Measurements from ENCODE around the gene PADI4.

DNA sequence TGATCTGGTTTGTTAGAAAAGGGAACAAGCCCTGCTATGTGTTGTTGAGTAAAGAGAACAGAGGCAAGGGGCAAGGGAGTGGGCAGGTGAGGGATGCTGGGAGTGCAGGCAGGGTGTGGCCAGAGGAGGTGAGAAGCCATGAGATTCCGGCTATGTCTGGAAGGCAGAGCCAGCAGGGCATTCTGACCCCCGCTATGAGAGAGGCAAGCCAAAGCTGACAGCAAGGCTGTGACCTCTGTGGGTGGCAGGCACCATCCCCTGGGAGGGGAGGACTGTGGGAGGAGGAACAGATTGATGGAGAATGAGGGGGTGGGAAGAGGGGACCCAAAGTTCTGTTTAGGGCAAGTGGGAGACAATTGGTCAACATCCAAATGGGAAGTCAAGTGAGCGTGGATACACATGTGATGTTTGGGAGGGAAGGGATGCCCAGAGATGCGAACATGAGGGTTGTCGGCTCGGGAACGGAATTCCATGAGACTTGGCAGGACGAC, 44.5 kb downstream of the PADI4 start:
- TF ChIP-seq, protein P1, sequence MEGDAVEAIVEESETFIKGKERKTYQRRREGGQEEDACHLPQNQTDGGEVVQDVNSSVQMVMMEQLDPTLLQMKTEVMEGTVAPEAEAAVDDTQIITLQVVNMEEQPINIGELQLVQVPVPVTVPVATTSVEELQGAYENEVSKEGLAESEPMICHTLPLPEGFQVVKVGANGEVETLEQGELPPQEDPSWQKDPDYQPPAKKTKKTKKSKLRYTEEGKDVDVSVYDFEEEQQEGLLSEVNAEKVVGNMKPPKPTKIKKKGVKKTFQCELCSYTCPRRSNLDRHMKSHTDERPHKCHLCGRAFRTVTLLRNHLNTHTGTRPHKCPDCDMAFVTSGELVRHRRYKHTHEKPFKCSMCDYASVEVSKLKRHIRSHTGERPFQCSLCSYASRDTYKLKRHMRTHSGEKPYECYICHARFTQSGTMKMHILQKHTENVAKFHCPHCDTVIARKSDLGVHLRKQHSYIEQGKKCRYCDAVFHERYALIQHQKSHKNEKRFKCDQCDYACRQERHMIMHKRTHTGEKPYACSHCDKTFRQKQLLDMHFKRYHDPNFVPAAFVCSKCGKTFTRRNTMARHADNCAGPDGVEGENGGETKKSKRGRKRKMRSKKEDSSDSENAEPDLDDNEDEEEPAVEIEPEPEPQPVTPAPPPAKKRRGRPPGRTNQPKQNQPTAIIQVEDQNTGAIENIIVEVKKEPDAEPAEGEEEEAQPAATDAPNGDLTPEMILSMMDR (IDR thresholded peaks at IDR 0.05) = no peak
- no peak for TF ChIP-seq POLR2A (IDR thresholded peaks at IDR 0.05)
- no peak for TF ChIP-seq EP300 (IDR thresholded peaks at IDR 0.05)
- no peak for TF ChIP-seq POLR2AphosphoS5 (IDR thresholded peaks at IDR 0.05)
